NCI-H345 (cell line): ENCODE measurements around the gene PDE7B.
A peak's percentile ranks its signal among the peaks of the same experiment; 100 is the strongest.

ENCODE experiments used
- DNase-seq: peaks from one replicate; lab custom pipeline; 2025; lab: John Stamatoyannopoulos, UW

The PDE7B gene

GRCh38 chr6:136150961-136151360 is 299.5 kb downstream of the PDE7B start:
- DNase-seq = no peak

GRCh38 chr6:136153707-136154375 is 302.3 kb downstream of the PDE7B start:
- no peak for DNase-seq

GRCh38 chr6:136155191-136155590 is 303.7 kb downstream of the PDE7B start:
- DNase-seq = no peak

GRCh38 chr6:136157743-136158142 is 306.2 kb downstream of the PDE7B start:
- no peak for DNase-seq

- DNase-seq = no peak
Measured at GRCh38 chr6:136158387-136158821, 306.9 kb downstream of the PDE7B start.

- no peak for DNase-seq
Measured at GRCh38 chr6:136158971-136159370, 307.5 kb downstream of the PDE7B start.

- DNase-seq = peak; percentile 7
Measured at GRCh38 chr6:136160250-136160649, 308.7 kb downstream of the PDE7B start.

- no peak for DNase-seq
Measured at GRCh38 chr6:136161950-136162349, 310.4 kb downstream of the PDE7B start.

GRCh38 chr6:136163260-136163659 is 311.8 kb downstream of the PDE7B start:
- DNase-seq = no peak

- DNase-seq = no peak
Measured at GRCh38 chr6:136166815-136167214, 315.3 kb downstream of the PDE7B start.

- DNase-seq = no peak
Measured at GRCh38 chr6:136169394-136170148, 318.1 kb downstream of the PDE7B start.

- DNase-seq = no peak
Measured at GRCh38 chr6:136171231-136171630, 319.7 kb downstream of the PDE7B start.

- no peak for DNase-seq
Measured at GRCh38 chr6:136173519-136174507, 322.3 kb downstream of the PDE7B start.

GRCh38 chr6:136174510-136174909 is 323.0 kb downstream of the PDE7B start:
- no peak for DNase-seq

- DNase-seq = no peak
Measured at GRCh38 chr6:136175873-136176272, 324.4 kb downstream of the PDE7B start.

GRCh38 chr6:136178749-136179148 is 327.2 kb downstream of the PDE7B start:
- DNase-seq = no peak

GRCh38 chr6:136180704-136181511 is 329.4 kb downstream of the PDE7B start:
- DNase-seq = no peak

GRCh38 chr6:136181512-136181833 is 330.0 kb downstream of the PDE7B start:
- DNase-seq = no peak

- DNase-seq = peak; percentile 8
Measured at GRCh38 chr6:136181861-136182260, 330.4 kb downstream of the PDE7B start.

GRCh38 chr6:136184738-136185137 is 333.2 kb downstream of the PDE7B start:
- DNase-seq = no peak

GRCh38 chr6:136186363-136186762 is 334.9 kb downstream of the PDE7B start:
- DNase-seq = no peak

- no peak for DNase-seq
Measured at GRCh38 chr6:136188486-136188885, 337.0 kb downstream of the PDE7B start.
